Naive thymus-derived CD8-positive, alpha-beta T cell (primary cell): ENCODE measurements around the gene SLC13A2. TPM values are rescaled to one million over a fixed set of nuclear protein-coding genes. Genes with fewer than 3 reads are reported as not detected.

Source experiments
- ATAC-seq, 2 donors: fragments of 150-1000 bp; cut with Tn5 transposase in 1 of 2; sonication (Bioruptor Pico), chemical (Tn5 transposase) in 1 of 2; 1 replicate in 1 of 2; 2 replicates in 1 of 2; pipeline ENCODE4 v1.10.0; 2021; ENCODE audit warnings: mild to moderate bottlenecking in 2 of 2, moderate library complexity in 2 of 2
- POLR2A ChIA-PET: fragments of 350-600 bp; sonication (Branson Sonifier 250); formaldehyde crosslinking; loops from one replicate; lab custom pipeline; 2021; ENCODE audit warnings: antibody characterized with exemption; lab: Charles Lee
- DNase-seq, 10 donors: peaks; one replicate each; pipeline versions ENCODE4 v3.0.0 to v3.0.0-alpha.2; 2020 to 2022
- H3K27ac Mint-ChIP-seq, 10 donors: one replicate each; pipeline ENCODE4 v1.8.0; 2020 to 2022; ENCODE audit warnings: mild to moderate bottlenecking in 10 of 10, mixed read lengths in 10 of 10, moderate library complexity in 4 of 10, inconsistent platforms in 1 of 10
- H3K27me3 Mint-ChIP-seq, 5 donors: one replicate each; pipeline ENCODE4 v1.8.0; 2021 to 2022; ENCODE audit warnings: mixed read lengths in 5 of 5
- H3K36me3 Mint-ChIP-seq, 3 donors: one replicate each; pipeline ENCODE4 v1.8.0; 2020 to 2022; ENCODE audit warnings: mixed read lengths in 3 of 3, mild to moderate bottlenecking in 2 of 3, inconsistent platforms in 1 of 3
- H3K4me1 Mint-ChIP-seq, 4 donors: one replicate each; pipeline ENCODE4 v1.8.0; 2021 to 2022; ENCODE audit warnings: mixed read lengths in 4 of 4
- H3K4me3 Mint-ChIP-seq, 10 donors: one replicate each; pipeline ENCODE4 v1.8.0; 2020 to 2022; ENCODE audit warnings: mild to moderate bottlenecking in 10 of 10, mixed read lengths in 10 of 10, moderate library complexity in 6 of 10, inconsistent platforms in 1 of 10
- H3K9me3 Mint-ChIP-seq, 9 donors: one replicate each; pipeline ENCODE4 v1.8.0; 2020 to 2022; ENCODE audit warnings: mixed read lengths in 9 of 9, mild to moderate bottlenecking in 3 of 9, inconsistent platforms in 1 of 9, moderate library complexity in 1 of 9
- polyA plus RNA-seq, 3 donors: library from polyadenylated mRNA; unstranded; fragments of 300-500 nt; fragmentation: Illumina TruSeq; gene quantifications; one replicate each; pipeline ENCODE4 v1.2.3, GENCODE V29; 2021
- total RNA-seq, 8 experiments: library from RNA in 2 of 8; stranded (reverse) in 2 of 8; gene quantifications; one replicate each; pipeline ENCODE4 v1.2.3 and lab custom pipeline; 2021 to 2026

The SLC13A2 gene
- total and polyA plus RNA-seq, 5 experiments from 2014 or later: not detected

DNA sequence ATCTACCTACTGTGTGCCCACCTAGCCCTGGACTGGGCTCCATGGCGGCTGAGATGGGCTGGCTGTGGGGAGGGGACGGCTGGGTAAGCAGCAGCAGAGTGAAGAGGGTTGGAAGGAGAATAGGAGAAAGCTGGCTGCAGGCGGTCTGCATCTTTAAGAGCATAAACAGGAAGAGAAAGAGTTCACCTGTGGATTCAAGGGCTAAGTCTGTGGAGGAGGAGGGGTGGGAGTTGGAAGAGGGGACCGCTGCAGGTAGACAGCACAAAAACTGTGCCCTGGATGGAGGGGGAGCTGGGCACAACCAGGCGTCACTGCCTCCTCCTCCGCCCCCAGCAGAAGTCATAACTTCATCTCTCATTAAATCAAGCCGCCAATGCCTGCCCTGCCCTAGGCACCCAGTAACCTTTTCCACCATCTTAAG, 677 bp downstream of the SLC13A2 start:
- POLR2A ChIA-PET: no interaction called here
- Mint-ChIP-seq H3K27me3 (peaks cover 0 to 14% (median 1%) of the 10 kb centered on the region in 5 donors), H3K9me3 (no peaks in the 10 kb centered on the region), H3K27ac (peak overlapping the region in 1 of 10 donors; percentile 34), H3K4me1 (peaks cover 6 to 17% (median 7%) of the 10 kb centered on the region in 4 donors), H3K36me3 (no peaks in the 10 kb centered on the region), H3K4me3 (no peak overlapping the region)
- no peak for ATAC-seq
- DNase-seq: no peak

DNA sequence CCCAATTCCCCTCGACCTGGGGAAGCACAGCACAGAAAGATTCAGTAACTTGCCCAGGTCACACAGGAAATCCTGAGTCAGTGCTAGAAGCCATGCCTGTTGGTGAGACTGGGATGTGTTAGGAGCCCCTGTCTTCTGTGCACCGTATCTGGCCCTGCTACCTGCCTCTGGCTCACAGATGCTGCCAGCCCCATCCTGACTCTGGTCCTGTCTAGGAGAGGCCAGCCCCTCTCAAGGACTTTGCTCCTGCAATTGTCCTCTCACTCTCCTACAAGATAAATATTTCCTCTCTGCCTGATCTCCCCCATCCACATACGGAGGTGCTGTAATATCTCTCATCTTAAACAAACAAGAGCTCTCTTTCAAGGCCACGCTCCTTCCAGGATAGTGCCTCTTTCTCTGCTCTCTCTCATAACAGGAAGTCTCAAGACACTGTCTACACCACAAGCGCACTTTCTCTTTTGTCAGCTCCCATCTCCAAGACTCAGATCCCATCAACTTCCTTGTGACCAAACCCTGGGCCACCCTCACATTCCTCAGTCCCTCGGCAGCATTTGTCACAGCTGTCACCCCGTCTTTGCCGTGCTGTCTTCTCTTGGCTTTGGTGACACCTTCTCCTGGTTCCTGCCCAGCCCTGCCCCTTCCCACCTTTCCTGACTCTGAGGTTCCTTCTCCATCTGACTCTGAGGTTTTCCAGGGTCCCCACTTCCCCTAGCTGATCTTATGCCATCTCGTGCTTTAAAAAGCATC, 1.9 kb downstream of the SLC13A2 start:
- peak in 1 of 10 donors; percentile 23 for DNase-seq
- peak overlapping the region in 7 of 10 donors; percentile 1 to 55 (median 11) for H3K27ac Mint-ChIP-seq
- no peaks in the 10 kb centered on the region for H3K36me3 Mint-ChIP-seq
- H3K9me3 Mint-ChIP-seq: no peaks in the 10 kb centered on the region
- H3K27me3 Mint-ChIP-seq: peaks cover 0 to 14% (median 1%) of the 10 kb centered on the region in 5 donors
- H3K4me1 Mint-ChIP-seq: peaks cover 6 to 17% (median 7%) of the 10 kb centered on the region in 4 donors
- no peak for ATAC-seq
- POLR2A ChIA-PET: no interaction called here
- H3K4me3 Mint-ChIP-seq: peak overlapping the region in 1 of 10 donors; percentile 48

DNA sequence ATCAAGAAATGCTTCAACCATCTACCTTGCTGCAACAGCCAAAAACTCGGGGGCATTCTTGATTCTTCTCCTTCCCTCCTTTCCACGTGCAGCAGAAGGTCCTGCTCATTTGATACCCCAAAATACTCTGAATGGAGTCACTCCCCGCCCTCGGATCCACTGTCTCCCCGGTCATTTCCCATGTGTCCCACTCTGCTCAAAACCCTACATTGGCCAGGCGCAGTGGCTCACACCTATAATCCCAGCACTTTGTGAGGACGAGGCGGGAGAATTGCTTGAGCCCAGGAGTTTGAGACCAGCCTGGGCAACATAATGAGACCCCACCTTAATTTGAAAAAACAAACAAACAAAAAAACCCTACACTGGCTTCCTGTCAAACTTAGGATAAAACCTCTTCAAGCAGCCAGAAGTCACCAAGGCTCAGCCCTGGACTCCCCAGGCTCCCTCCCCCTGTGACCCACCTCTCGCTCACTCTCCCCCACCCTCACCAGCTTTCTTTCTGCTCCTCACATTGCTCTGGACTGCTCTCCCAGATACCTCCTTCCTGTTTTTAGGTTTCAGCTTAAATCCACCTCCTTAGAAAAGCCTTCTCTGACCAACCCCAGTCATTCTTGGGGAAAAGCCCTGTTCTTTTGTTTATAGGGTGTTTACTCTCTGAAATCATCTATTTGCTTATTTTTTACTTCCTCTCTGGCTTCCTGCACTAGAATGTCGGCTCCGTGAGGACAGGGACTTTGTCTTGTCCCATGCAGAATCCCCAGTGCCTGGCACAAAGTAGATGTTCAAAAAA, 2.8 kb downstream of the SLC13A2 start:
- Mint-ChIP-seq H3K4me1 (peaks cover 6 to 17% (median 7%) of the 10 kb centered on the region in 4 donors), H3K27ac (peak overlapping the region in 3 of 10 donors; percentile 4 to 74 (median 72)), H3K27me3 (peaks cover 0 to 14% (median 1%) of the 10 kb centered on the region in 5 donors), H3K4me3 (peak overlapping the region in 1 of 10 donors; percentile 50), H3K9me3 (no peaks in the 10 kb centered on the region), H3K36me3 (no peaks in the 10 kb centered on the region)
- POLR2A ChIA-PET: no interaction called here
- ATAC-seq (no peak), DNase-seq (peak in 1 of 10 donors; percentile 34)

DNA sequence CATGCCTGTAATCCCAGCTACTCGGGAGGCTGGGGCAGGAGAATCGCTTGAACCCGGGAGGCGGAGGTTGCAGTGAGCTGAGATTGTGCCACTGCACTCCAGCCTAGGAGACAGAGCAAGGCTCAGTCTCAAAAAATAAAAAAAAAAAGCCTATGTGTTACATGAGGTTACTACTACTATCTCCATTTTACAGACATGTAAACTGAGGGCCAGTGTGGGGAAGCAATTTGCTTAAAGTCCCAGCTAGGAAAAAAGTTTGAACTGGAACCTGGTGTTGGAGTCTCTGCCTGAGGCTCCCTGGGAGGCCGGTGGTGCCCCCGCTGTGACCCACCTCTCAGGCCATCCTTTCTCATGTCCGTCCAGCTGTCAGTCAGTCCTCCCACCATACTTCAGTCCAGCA, 4.5 kb downstream of the SLC13A2 start:
- Mint-ChIP-seq H3K27ac (no peak overlapping the region), H3K9me3 (no peaks in the 10 kb centered on the region), H3K4me1 (peaks cover 6 to 17% (median 7%) of the 10 kb centered on the region in 4 donors), H3K27me3 (peaks cover 0 to 10% (median 1%) of the 10 kb centered on the region in 5 donors), H3K36me3 (no peaks in the 10 kb centered on the region), H3K4me3 (no peak overlapping the region)
- ATAC-seq (no peak), DNase-seq (peak in 1 of 10 donors; percentile 47)
- POLR2A ChIA-PET: no interaction called here

DNA sequence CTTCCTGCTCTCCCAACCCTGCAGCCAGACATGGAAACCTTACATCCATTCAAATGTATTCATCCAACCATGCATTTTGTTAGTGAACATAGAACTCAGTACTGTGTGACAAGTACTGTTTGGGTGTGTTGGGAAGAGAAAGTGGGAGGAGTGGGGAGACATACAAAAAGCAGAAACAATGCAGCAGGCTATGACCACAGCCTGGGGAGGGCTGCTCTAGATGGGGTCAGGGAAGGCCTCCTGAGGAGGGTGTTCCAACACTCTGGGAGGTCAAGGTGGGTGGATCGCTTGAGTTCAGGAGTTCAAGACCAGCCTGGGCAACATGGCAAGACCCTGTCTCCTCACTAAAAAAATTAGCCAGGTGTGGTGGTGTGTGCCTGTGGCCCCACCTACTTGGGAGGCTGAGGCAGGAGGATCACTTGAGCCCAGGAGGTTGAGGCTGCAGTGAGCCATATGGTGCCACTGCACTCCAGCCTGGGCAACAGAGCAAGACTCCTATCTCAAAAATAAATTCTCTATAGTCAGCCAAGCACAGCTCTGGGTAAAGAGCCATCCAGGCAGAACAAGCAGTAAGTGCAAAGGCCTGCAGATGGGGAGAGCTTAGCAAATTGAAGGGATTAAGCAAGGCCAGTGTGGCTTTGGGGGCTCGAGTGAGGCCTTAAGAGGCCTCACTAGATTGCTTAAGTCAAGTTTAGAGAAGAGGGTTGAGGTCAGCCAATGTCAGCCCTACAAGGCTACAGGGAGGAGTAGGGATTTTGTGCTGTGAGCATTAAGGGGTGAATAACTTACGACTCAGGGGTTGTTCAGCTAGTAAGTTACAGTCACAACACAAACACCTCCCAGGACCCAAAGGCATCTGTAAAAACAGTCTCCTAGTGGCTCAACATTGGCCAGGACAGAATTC, 5.5 kb downstream of the SLC13A2 start:
- peaks cover 6 to 17% (median 7%) of the 10 kb centered on the region in 4 donors for H3K4me1 Mint-ChIP-seq

DNA sequence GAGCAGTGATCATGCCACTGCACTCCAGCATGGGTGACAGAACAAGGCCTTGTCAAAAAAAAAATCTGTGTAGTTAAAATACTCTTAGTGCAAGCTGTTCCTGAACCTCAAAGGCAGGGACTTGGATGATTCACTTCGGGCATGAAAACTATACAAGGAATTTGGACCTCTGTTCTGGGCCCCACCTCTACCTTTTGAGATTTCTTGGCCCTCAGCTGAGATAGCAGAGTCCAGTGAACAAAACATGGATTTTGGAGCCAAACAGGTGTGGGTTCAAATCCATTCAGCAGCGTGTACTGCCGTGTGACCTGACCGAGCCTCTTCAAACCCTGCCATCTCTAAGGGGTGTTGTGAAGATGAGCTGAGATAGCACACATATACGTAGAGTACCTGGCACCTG, 6.8 kb downstream of the SLC13A2 start:
- Mint-ChIP-seq H3K27me3 (peaks cover 0 to 18% (median 1%) of the 10 kb centered on the region in 5 donors), H3K4me1 (peaks cover 5 to 15% (median 6%) of the 10 kb centered on the region in 4 donors), H3K4me3 (no peak overlapping the region), H3K9me3 (no peaks in the 10 kb centered on the region), H3K27ac (no peak overlapping the region), H3K36me3 (no peaks in the 10 kb centered on the region)
- ATAC-seq (no peak), DNase-seq (no peak)
- POLR2A ChIA-PET: no interaction called here

More for the DNA sequence above, 5.5 kb downstream of the SLC13A2 start:
- Mint-ChIP-seq H3K27me3 (peaks cover 0 to 10% (median 1%) of the 10 kb centered on the region in 5 donors), H3K27ac (peak overlapping the region in 1 of 10 donors; percentile 45), H3K9me3 (no peaks in the 10 kb centered on the region), H3K36me3 (no peaks in the 10 kb centered on the region), H3K4me3 (no peak overlapping the region)
- peak in 1 of 10 donors; percentile 10 for DNase-seq
- POLR2A ChIA-PET: no interaction called here
- no peak for ATAC-seq

DNA sequence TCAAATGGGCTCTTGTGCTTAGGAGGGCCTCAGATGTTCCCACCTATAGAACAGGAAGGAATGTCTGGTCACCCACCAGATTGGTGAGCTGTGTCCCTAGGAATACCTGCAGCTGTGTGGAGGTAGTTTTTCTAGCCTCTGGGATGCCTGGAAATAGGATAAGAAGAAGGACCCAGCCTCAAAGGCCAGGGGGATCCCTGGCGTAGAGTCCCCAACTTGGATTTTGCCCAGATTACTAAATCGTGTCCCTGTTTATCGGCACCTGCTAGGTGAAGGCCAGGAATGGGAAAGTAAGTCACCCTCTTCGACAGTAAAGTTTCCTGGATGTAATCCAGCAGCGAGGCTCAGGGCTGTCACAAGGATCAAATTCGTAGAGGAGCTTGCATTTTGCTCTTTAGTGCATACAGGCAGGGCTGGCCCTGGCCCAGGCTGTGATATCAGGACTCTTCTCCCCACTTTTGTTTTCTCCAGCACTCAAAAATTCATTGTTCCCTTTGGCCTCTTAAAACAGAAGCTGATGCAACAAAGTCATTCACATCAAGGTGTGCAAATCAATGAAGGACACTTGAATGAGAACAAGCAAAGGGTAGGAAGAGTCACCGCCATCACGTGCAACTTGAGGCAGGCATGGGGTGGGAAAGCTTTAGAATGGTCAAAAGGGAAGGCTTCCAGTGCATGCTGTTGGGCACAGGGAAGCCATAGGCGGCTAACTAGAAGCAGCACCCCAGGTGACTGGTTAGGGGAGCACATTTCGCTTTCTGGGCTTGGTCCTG, 7.5 kb downstream of the SLC13A2 start:
- no peak overlapping the region for H3K4me3 Mint-ChIP-seq
- peaks cover 0 to 8% (median 0%) of the 10 kb centered on the region in 4 donors for H3K4me1 Mint-ChIP-seq
- ATAC-seq: no peak
- POLR2A ChIA-PET: no interaction called here
- no peaks in the 10 kb centered on the region for H3K9me3 Mint-ChIP-seq
- H3K27ac Mint-ChIP-seq: no peak overlapping the region
- H3K36me3 Mint-ChIP-seq: no peaks in the 10 kb centered on the region
- DNase-seq: peak in 1 of 10 donors; percentile 23
- H3K27me3 Mint-ChIP-seq: peaks cover 0 to 18% (median 1%) of the 10 kb centered on the region in 5 donors

DNA sequence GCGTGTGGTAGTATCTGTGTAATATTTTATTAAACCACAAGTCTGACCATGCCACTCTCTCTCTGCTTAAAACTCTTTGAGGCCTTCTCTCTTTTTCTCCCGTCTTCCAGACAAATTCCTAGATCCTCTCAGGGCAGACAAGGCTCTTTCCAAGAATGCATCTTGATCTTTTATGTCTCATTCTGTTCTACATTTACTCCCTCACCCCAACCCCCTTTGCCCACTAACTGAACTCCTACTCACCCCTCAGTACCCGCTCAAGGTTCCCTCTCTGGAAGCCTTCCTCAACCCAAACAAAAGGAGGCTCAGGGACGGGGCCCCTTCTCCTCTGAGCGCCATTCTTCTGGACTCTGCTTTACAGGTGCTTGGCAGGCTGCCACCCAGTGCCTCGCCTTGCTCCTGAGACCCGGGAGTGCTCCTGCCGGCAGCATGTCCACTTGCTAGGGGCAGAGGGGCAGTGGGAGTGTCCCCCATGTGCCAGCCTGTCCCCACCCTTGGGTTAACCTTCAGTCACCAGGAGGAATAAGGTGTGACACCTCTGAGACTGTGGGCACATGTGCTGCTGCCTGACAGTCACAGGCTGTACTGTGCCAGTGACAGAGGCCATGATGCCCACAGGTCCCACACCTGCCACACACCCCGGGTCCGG, 9.2 kb downstream of the SLC13A2 start:
- H3K27ac Mint-ChIP-seq: no peak overlapping the region
- peaks cover 0 to 15% (median 1%) of the 10 kb centered on the region in 5 donors for H3K27me3 Mint-ChIP-seq
- H3K9me3 Mint-ChIP-seq: no peaks in the 10 kb centered on the region
- peak in 1 of 10 donors; percentile 28 for DNase-seq
- no peaks in the 10 kb centered on the region for H3K4me1 Mint-ChIP-seq
- H3K36me3 Mint-ChIP-seq: no peaks in the 10 kb centered on the region
- no peak for ATAC-seq
- H3K4me3 Mint-ChIP-seq: no peak overlapping the region
- POLR2A ChIA-PET: no interaction called here

DNA sequence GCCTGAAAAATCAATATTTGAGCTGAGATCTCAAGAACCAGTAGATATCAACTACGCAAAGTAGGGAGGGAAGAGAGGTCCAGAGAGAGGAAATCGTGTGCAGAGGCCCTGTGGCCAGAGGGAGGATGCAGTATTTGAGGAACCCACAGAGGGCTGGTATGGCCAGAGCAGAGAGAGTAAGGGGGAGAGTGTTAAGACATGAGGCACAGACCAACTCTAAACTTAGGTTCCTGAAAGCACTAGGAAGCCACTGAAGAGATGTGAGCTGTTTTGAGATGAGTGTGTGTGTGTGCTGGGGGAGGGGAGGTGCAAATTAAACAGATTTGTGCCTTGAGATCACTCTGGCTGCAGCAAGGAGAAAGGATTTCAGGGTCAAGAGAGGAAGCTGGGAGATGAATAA, 10.9 kb downstream of the SLC13A2 start:
- ATAC-seq: no peak
- POLR2A ChIA-PET: no interaction called here

DNA sequence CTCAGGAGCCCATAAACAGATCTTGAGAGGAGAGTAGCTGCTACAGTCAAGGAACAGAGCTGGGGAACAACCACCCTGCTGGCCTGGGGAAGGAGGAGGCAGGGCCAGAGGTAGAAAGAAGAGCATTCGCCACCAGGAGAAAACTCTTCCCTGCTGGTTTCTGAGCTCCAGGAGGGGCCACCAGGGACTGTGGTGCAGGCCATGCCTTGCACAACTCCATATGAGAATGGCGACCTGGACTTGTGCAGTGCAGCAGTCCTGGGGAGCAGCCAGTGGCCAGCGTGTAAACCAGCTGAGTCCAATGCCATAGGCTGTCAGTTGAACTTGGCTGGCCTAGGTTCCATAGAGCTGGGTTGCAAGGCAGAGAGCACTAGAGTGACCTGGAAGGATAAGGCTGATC, 11.6 kb downstream of the SLC13A2 start:
- ATAC-seq (no peak), DNase-seq (peak in 1 of 10 donors; percentile 31)
- Mint-ChIP-seq H3K9me3 (no peaks in the 10 kb centered on the region), H3K36me3 (no peaks in the 10 kb centered on the region), H3K27me3 (peaks cover 0 to 8% (median 1%) of the 10 kb centered on the region in 5 donors), H3K4me1 (no peaks in the 10 kb centered on the region), H3K4me3 (no peak overlapping the region), H3K27ac (peak overlapping the region in 1 of 10 donors; percentile 17)
- POLR2A ChIA-PET: no interaction called here

More for the DNA sequence above, 10.9 kb downstream of the SLC13A2 start:
- peak in 1 of 10 donors; percentile 4 for DNase-seq
- Mint-ChIP-seq H3K4me3 (no peak overlapping the region), H3K4me1 (no peaks in the 10 kb centered on the region), H3K27ac (peak overlapping the region in 1 of 10 donors; percentile 59), H3K9me3 (no peaks in the 10 kb centered on the region), H3K36me3 (no peaks in the 10 kb centered on the region), H3K27me3 (peaks cover 0 to 8% (median 1%) of the 10 kb centered on the region in 5 donors)

DNA sequence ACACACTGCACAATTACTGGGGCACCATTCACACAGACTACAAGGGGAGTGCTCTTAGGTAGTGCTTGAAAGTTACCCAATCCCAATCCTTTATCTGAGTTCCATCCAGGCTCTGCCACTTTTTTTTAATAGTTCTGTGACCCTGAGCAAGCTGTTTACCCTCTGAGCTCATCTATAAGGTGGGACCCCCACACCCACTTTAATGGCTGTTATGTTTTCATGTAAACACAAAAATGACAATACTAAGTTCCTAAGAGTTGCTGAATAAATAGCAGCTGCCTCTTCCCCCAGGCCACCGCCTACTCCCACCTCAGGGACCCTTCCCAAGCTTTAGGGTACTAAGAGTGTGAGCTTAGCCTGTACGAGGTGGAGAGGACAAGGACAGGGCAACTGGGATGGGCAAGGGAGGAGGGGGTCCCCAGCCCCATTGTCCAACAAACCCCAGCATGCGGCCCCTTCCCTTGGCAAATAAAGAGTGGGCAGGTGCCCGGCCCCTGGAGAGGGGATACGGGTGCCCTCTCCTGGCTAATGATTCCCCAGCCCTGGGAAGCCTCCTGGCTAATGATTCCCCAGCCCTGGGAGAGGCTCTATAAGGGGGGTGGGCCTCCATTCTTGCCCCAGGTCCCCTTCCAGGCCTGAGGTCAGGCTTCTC, 14.6 kb downstream of the SLC13A2 start:
- Mint-ChIP-seq H3K36me3 (no peaks in the 10 kb centered on the region), H3K27me3 (peaks cover 0 to 16% (median 1%) of the 10 kb centered on the region in 5 donors), H3K9me3 (no peaks in the 10 kb centered on the region), H3K4me1 (no peaks in the 10 kb centered on the region), H3K27ac (no peak overlapping the region), H3K4me3 (peak overlapping the region in 1 of 10 donors; percentile 36)
- peak in 1 of 10 donors; percentile 4 for DNase-seq
- POLR2A ChIA-PET: no interaction called here
- no peak for ATAC-seq
